ENCODE measurements around the gene KLHDC7B. TPM values are rescaled to one million over a fixed set of nuclear protein-coding genes. Genes with fewer than 3 reads are reported as not detected.

Gene KLHDC7B
- total RNA-seq, 1 experiment from 2014 or later, result not detected

GRCh38 chr22:50561401-50562358 lies 16.0 kb downstream of the KLHDC7B start:
- ATAC-seq (no peak), DNase-seq (ENCODE audit: low spot score) (no peak)
- CTCF ChIA-PET, result interaction anchor here (0.6 to 1.1 kb wide), 2 partner anchors 36 to 60 kb away, joined by 3 to 5 read pairs; partner anchors contain the start of gene SCO2
- Mint-ChIP-seq H3K4me3 (peak overlapping the region; percentile 47), H3K27ac (no peak overlapping the region), H3K36me3 (no peaks in the 10 kb centered on the region), H3K4me1 (peaks cover 10% of the 10 kb centered on the region), H3K27me3 (ENCODE audit: low read depth) (peaks cover 39% of the 10 kb centered on the region), H3K9me3 (no peaks in the 10 kb centered on the region)
- no peak for TF ChIP-seq CREM (CRISPR knock-in tag; IDR thresholded peaks at IDR 0.05)
- TF ChIP-seq ZNF425 (CRISPR knock-in tag; conservative IDR thresholded peaks at IDR 0.05), result no peak
- no peak for TF ChIP-seq JAZF1 (CRISPR knock-in tag; IDR thresholded peaks at IDR 0.05)
- no peak for TF ChIP-seq MAX (CRISPR knock-in tag; IDR thresholded peaks at IDR 0.05)
- TF ChIP-seq FOXJ3 (CRISPR knock-in tag; IDR thresholded peaks at IDR 0.05; ENCODE audit: borderline replicate concordance), result no peak
- no peak for TF ChIP-seq SMAD3 (CRISPR knock-in tag; IDR thresholded peaks at IDR 0.05; ENCODE audit: borderline replicate concordance)
- TF ChIP-seq HMGA2 (CRISPR knock-in tag; IDR thresholded peaks at IDR 0.05), result no peak
- TF ChIP-seq ZNF232 (CRISPR knock-in tag; IDR thresholded peaks at IDR 0.05), result no peak
- no peak for TF ChIP-seq NFATC4 (CRISPR knock-in tag; IDR thresholded peaks at IDR 0.05)
- no peak for TF ChIP-seq TP53 (CRISPR knock-in tag; IDR thresholded peaks at IDR 0.05)
- TF ChIP-seq, protein P1, sequence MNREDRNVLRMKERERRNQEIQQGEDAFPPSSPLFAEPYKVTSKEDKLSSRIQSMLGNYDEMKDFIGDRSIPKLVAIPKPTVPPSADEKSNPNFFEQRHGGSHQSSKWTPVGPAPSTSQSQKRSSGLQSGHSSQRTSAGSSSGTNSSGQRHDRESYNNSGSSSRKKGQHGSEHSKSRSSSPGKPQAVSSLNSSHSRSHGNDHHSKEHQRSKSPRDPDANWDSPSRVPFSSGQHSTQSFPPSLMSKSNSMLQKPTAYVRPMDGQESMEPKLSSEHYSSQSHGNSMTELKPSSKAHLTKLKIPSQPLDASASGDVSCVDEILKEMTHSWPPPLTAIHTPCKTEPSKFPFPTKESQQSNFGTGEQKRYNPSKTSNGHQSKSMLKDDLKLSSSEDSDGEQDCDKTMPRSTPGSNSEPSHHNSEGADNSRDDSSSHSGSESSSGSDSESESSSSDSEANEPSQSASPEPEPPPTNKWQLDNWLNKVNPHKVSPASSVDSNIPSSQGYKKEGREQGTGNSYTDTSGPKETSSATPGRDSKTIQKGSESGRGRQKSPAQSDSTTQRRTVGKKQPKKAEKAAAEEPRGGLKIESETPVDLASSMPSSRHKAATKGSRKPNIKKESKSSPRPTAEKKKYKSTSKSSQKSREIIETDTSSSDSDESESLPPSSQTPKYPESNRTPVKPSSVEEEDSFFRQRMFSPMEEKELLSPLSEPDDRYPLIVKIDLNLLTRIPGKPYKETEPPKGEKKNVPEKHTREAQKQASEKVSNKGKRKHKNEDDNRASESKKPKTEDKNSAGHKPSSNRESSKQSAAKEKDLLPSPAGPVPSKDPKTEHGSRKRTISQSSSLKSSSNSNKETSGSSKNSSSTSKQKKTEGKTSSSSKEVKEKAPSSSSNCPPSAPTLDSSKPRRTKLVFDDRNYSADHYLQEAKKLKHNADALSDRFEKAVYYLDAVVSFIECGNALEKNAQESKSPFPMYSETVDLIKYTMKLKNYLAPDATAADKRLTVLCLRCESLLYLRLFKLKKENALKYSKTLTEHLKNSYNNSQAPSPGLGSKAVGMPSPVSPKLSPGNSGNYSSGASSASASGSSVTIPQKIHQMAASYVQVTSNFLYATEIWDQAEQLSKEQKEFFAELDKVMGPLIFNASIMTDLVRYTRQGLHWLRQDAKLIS (CRISPR knock-in tag; IDR thresholded peaks at IDR 0.05; ENCODE audit: borderline replicate concordance), result no peak
- no peak for TF ChIP-seq ATF2 (CRISPR knock-in tag; IDR thresholded peaks at IDR 0.05; ENCODE audit: borderline replicate concordance, low read depth)
- no peak for TF ChIP-seq TEAD1 (CRISPR knock-in tag; IDR thresholded peaks at IDR 0.05)
- POLR2A ChIA-PET, result no interaction called here

DNA sequence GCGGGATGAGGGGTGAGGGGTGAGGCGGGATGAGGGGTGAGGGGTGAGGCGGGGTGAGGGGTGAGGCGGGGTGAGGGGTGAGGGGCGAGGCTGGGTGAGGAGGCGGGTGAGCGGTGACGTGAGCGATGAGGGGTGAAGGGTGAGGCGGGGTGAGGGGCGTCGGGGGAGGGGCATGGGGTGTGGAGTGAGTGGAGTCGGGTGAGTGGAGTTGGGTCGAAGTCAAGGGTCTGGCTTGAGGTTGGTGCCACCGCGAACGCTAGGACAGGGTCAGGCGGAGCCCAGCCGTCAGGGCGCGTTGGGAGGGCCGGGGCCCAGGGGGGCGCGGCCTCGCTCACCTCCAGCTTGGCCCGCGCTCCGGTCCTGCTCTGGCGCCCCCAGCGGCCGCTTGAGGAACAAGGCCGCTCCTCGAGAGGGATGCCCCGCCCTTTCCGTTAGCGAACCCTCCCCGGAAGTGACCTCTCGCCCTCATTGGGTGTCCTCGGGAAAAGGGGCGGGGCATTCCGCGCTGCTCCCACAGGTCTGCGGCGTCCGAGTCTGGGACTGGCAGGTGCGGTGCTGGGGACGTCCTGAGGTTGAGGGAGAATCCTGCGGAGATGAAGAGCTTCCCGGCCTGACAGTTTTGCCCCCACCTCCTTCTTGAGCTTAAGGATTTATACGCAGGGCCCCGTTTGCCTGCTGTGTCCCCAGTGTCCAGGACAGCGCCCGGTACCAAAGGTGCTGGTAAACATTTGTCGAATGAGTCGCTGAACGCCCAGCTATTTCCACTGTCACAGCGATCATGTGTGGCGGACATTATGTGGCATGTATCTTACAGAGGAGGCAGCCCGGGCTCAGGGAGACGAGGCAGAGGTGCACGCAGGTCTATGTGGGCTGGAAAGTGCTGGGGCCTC lies 17.1 kb downstream of the KLHDC7B start, which contains the start of gene SYCE3:
Gene SYCE3 (minus strand): TSS at position 397 of the 890 bp plus-strand sequence. CDS start 6,514 bp downstream, outside the sequence.
- Mint-ChIP-seq H3K36me3 (no peaks in the 10 kb centered on the region), H3K4me3 (peak within 1 kb of the TSS; percentile 83), H3K27me3 (ENCODE audit: low read depth) (peaks cover 39% of the 10 kb centered on the region), H3K9me3 (no peaks in the 10 kb centered on the region), H3K4me1 (peaks cover 10% of the 10 kb centered on the region), H3K27ac (no peak within 1 kb of the TSS)
- ATAC-seq, result peak; percentile 96
- ChIA-PET POLR2A (interaction anchor here (1.0 to 1.2 kb wide), 2 partner anchors 37 to 55 kb away, joined by 3 read pairs; partner anchors contain the start of genes LMF2, NCAPH2 and SCO2), CTCF (interaction anchor here (0.6 to 2.8 kb wide), 41 partner anchors 8 to 221 kb away, joined by 3 to 42 read pairs (median 5); partner anchors contain the start of genes ARSA, CHKB, CPT1B and KLHDC7B)
- DNase-seq (ENCODE audit: low spot score), result peak; percentile 98
- TF ChIP-seq ETV6 (CRISPR knock-in tag; IDR thresholded peaks at IDR 0.05) (0 out of 2 replicates have a peak, but pooled peaks have one; percentile 62), TCF7 (CRISPR knock-in tag; IDR thresholded peaks at IDR 0.05; ENCODE audit: low read depth) (no peak), MYBL2 (CRISPR knock-in tag; IDR thresholded peaks at IDR 0.05) (0 out of 2 replicates have a peak, but pooled peaks have one; percentile 56), NR1H2 (CRISPR knock-in tag; IDR thresholded peaks at IDR 0.05) (no peak), SMAD3 (CRISPR knock-in tag; IDR thresholded peaks at IDR 0.05; ENCODE audit: borderline replicate concordance) (no peak)
- TF ChIP-seq, protein P2, sequence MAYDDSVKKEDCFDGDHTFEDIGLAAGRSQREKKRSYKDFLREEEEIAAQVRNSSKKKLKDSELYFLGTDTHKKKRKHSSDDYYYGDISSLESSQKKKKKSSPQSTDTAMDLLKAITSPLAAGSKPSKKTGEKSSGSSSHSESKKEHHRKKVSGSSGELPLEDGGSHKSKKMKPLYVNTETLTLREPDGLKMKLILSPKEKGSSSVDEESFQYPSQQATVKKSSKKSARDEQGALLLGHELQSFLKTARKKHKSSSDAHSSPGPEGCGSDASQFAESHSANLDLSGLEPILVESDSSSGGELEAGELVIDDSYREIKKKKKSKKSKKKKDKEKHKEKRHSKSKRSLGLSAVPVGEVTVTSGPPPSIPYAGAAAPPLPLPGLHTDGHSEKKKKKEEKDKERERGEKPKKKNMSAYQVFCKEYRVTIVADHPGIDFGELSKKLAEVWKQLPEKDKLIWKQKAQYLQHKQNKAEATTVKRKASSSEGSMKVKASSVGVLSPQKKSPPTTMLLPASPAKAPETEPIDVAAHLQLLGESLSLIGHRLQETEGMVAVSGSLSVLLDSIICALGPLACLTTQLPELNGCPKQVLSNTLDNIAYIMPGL (CRISPR knock-in tag; IDR thresholded peaks at IDR 0.05), result peak; percentile 58
- TF ChIP-seq, protein P3, sequence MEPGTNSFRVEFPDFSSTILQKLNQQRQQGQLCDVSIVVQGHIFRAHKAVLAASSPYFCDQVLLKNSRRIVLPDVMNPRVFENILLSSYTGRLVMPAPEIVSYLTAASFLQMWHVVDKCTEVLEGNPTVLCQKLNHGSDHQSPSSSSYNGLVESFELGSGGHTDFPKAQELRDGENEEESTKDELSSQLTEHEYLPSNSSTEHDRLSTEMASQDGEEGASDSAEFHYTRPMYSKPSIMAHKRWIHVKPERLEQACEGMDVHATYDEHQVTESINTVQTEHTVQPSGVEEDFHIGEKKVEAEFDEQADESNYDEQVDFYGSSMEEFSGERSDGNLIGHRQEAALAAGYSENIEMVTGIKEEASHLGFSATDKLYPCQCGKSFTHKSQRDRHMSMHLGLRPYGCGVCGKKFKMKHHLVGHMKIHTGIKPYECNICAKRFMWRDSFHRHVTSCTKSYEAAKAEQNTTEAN (CRISPR knock-in tag; IDR thresholded peaks at IDR 0.05), result peak; percentile 47; the same call in 1 of the 2 replicates
